ENCODE measurements around the gene AXIN2. TPM values are rescaled to one million over a fixed set of nuclear protein-coding genes. Genes with fewer than 3 reads are reported as not detected.

Gene AXIN2
- polyA plus RNA-seq (2014; cell fraction: cytosol; rRNA removed) = 8.4 and 10.5 TPM in 2 replicates
- 13.5 and 15.1 TPM in 2 replicates for polyA plus RNA-seq (2014; cell fraction: nucleus; rRNA removed)

GRCh38 chr17:65561452-65562205 is at the start of gene AXIN2:
Gene AXIN2, minus strand, starts transcription at chr17:65561648. Its CDS starts 3,028 bp downstream, at chr17:65558620.
- DNase-seq (ENCODE audit: low spot score) = peak; percentile 91

GRCh38 chr17:65609749-65610148 is 48.3 kb upstream of the AXIN2 start:
- no peak for DNase-seq (ENCODE audit: low spot score)

DNA sequence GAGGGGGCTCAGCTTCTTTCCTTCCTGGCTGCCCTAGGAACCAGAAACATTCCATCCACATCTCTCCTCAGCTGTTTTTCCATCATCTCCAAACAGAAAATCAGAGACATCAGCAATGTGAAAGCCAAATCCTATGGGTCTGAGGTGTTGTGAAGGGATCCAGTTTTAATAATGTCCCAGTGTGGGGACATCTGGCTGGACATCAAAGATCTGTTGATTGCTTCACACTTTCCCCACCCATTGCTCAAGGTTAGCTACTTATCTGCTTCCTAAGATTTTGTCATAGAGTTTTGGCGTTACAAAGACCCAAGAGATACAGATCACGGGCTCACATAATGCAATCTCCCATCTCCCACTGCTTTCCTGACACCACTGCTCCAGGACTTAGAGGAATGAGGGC is 47.8 kb upstream of the AXIN2 start:
- no peak for DNase-seq (ENCODE audit: low spot score)

DNA sequence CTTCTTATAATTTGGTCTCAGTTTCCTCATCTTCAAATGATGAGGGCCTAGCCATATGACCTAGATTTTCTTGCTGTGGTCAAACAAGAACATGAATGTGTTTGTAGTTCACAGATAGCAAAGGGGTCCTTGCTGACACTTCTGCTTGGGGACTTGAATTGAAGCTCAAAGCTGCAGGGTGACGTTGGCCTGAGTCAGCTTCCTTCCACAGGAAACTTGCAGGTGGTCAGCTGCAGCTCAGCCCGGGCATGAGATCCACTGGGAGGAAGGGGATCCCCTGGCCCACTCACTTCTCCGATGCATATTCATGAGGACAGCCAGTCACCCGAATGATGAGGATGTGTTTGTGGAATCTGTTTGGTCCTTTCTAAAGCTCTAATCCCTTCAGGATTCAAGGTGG is 42.6 kb upstream of the AXIN2 start:
- no peak for DNase-seq (ENCODE audit: low spot score)

DNA sequence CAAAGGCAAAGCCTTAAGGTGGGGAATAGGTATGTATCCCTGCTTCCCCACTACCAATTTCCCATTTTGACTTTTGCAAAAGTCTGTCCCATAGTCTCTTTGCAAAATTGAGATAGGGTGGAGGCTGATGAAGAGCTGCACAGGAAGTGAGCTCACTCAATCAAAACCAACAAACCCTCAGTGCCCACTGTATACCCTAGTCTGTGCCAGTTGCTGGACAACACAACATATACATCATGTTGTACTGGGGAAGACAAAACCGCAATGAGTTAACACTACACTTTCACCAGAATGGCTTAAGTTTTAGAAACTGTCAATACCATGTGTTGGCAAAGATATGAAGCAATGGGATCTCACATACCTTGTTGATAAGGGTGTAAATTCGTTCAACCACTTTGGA is 40.4 kb upstream of the AXIN2 start:
- no peak for DNase-seq (ENCODE audit: low spot score)

DNA sequence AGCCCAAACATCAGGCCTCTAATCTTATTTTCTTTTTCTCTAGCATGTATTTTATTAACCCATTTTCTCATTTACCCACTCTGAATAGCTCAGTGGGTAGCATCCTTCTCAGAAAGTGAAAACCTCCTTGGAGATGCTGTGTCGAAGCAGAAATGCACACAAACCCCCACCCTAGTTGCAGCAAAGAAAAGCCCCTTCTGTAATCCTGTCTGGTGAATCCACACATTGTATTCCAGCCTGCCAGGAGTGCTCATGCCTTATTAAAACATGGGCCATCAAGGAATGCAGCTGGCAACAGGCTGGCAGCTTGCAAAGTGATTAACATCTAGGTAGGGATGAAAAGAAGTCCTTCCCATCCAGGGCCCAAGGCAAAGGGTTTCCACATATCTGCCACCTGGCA is 39.7 kb upstream of the AXIN2 start:
- no peak for DNase-seq (ENCODE audit: low spot score)

DNA sequence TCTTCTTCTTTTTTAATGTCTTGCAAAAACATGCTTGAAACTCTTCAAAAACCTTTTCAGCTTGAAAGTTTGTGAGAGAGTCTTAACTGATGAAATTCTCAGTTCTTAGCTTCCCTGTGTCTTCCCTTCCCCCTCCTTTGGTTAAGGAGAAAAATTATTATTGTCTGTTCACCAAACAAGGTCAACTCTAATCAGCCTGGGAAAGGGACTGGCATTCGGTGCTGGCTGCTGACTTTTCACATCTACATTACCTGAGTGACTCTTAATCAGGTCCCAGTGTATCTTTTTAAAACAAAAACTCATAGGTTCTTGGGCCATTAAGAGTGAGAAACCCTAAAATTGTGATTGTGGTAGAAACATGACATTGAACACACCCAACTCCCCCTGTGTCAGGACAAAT is 39.1 kb upstream of the AXIN2 start:
- no peak for DNase-seq (ENCODE audit: low spot score)

GRCh38 chr17:65599650-65600049 is 38.2 kb upstream of the AXIN2 start:
- DNase-seq (ENCODE audit: low spot score) = no peak

- no peak for DNase-seq (ENCODE audit: low spot score)
Measured at GRCh38 chr17:65598746-65599145, 37.3 kb upstream of the AXIN2 start.

DNA sequence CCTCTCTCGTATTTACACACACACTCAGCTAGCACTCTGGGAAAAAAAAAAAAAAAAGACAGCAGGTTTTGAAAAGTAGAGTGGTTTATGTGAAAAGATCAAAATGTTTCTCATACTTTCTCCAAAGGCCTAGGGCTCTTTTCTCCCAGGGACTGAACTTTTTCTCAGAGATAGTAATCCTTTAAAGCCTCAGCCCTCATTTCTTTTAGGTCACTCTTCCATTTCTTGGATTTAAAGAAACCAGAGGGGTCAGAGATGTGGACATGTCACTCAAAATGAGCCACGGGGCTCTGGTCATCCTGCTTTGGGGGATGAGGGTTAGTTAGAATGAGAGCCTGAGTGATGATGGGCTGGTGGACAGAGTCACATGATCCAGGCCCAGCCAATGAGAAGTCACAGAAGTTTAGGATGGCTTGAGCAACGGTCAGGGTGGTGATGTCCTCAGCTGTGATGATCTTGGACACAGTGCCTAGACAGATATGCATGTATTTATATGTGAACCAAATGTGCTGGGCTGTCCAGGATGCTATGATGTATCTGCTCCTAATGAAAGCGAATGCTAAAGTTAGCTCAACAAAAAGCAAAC is 33.7 kb upstream of the AXIN2 start:
- no peak for DNase-seq (ENCODE audit: low spot score)

DNA sequence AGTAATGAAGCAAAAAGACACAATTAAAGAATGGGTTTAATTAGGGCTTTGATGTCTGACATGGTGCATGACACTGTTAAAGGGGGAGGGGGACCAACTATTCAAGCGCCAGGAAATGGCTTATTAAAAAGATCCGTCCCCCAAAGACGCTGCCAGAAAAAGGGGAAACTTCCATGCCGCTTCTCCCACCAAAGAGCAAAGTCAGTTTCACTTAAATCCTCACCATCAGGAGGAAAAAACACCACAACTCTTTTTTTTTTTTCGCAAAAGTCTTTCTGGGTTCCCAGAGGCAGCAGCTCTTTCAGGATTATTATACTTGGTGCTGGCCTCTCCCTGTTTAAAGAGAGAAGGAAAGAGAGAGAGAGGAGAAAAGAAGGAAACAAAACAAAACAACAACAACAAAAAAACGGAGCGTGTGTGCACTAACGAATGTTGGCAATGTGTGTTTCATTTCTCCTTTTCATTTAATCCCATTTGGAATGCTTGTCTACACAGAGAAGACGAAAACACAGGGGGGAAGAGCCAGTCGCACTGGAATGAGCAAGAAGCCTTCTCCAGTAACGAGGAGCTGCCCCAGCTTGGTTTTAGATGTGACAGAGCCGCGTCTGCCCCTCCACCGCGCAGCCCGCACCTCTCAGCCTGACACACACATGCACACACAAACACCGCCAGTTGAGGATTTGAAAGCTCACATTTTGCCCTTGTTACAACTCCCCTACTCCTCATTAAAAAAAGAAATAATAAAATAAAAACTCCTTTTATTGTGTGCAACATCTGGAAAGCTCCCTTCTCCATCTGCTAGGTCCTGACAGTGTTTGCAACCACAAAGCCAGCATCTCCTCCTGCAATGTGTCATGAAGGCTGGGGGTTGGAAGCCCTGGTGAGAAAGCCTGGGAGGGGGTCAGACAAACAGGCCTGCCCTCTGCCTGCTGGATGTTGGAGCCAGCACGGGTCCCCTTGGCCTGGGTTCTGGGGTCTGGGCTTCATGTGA is 32.7 kb upstream of the AXIN2 start:
- no peak for DNase-seq (ENCODE audit: low spot score)

DNA sequence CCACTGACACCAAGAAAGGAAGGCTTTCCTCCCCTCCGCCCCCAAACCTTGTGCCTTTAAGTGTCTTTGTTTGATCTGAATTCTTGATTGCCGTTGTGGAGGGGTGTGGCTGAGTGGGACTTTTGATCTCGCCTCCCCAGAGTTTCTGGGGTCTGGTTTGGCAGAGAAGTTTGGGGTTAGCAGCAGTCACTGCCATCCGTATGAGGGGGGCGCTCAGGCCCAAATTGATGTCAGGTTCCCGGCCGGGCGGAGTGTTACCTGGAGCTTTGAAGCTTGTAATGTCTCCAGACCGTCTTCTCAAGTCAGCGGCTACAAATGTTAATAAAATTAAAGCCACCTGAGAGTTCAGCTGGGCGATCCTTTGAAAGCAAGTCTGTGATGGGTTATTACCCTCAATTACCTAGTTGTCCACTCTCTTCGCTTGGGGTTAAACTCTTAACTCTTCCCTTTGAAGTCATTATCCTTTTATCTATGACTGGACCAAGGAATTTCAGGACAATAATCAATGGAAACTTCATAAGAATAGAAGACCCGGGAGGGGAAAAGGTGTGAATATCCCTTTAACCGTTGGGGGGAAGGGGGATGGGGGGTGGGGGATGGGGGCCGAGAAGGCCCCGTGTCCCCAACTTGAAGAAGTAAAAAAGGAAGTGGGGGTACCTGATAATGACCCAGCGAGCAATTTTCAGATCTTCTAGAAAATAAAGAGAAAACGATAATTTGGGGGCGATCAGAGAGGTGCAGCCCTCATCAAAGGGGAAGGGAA is 31.8 kb upstream of the AXIN2 start:
- DNase-seq (ENCODE audit: low spot score) = no peak

- no peak for DNase-seq (ENCODE audit: low spot score)
Measured at GRCh38 chr17:65592125-65592965, 30.9 kb upstream of the AXIN2 start.

- no peak for DNase-seq (ENCODE audit: low spot score)
Measured at GRCh38 chr17:65589321-65589720, 27.9 kb upstream of the AXIN2 start.

GRCh38 chr17:65588181-65588808 is 26.8 kb upstream of the AXIN2 start:
- no peak for DNase-seq (ENCODE audit: low spot score)

GRCh38 chr17:65587534-65588180 is 26.2 kb upstream of the AXIN2 start:
- no peak for DNase-seq (ENCODE audit: low spot score)

DNA sequence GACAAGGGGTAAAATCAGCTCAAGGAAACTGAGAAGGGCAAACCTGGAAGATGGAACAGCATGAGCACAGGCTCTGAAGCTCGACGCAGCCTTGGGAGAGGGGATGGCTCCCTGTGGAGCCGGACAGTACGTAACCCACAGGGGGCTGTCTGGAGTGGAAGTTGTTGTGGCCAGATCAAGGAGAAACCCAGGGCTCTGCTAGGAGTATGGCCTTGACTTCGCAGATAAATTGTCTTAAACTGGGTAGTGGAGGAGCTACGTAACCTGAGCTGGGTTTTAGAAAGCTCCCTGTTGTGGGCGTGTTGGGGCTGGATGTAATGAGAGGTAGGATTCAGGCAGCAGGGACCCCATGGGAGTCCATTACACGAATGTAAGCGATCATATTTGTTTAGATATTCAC is 25.5 kb upstream of the AXIN2 start:
- no peak for DNase-seq (ENCODE audit: low spot score)

- no peak for DNase-seq (ENCODE audit: low spot score)
Measured at GRCh38 chr17:65584604-65585521, 23.4 kb upstream of the AXIN2 start.

All from SK-N-DZ (cell line).